ENCODE data around the gene ITPR2.

DNA sequence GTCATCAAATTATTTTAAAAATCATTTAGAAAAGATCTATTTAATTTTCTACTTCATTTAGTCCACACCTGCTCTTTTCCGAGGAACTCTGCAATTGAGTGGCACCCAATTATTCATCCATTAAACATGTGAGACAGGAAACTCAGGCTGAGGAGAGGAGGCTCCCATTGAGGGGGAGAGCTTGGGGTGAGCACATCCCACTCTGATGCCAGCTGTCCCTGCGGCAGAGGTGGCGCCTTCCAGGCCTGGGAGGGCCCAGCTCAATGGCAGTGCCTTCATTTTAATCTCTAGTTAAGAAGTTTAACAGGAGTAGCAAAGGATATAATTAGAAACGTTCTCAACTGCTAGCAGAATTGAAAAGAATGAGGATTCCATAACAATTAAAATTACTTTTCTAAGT, 92.0 kb downstream of the ITPR2 start:
- TF ChIP-seq CTCF (IDR thresholded peaks at IDR 0.05) (no peak), POLR2A (IDR thresholded peaks at IDR 0.05) (no peak)

All from Peyer's patch (tissue), 4 donors.